Measurements from ENCODE around the gene SMIM45.

SMIM45 gene

DNA sequence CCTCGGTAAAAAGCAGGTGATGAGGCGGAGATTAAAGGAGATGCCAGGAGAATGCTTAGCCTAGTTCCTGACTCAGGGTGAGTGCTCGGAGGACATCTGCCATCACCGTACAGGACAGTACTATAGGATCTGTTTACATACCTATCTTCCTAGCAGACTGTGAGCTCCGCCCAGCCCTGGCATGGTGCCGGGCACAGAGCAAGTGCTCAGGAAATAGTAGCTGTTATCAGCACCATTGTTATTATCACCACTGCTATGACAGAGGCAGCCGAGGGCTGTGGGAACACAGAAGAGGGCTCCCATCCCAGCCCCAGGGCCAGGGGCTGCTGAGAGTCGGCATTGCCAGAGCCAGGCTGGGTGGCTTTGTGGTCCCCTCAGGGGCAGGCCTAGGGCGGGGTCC is 16.7 kb downstream of the SMIM45 start:
- TF ChIP-seq, protein P1, sequence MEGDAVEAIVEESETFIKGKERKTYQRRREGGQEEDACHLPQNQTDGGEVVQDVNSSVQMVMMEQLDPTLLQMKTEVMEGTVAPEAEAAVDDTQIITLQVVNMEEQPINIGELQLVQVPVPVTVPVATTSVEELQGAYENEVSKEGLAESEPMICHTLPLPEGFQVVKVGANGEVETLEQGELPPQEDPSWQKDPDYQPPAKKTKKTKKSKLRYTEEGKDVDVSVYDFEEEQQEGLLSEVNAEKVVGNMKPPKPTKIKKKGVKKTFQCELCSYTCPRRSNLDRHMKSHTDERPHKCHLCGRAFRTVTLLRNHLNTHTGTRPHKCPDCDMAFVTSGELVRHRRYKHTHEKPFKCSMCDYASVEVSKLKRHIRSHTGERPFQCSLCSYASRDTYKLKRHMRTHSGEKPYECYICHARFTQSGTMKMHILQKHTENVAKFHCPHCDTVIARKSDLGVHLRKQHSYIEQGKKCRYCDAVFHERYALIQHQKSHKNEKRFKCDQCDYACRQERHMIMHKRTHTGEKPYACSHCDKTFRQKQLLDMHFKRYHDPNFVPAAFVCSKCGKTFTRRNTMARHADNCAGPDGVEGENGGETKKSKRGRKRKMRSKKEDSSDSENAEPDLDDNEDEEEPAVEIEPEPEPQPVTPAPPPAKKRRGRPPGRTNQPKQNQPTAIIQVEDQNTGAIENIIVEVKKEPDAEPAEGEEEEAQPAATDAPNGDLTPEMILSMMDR (IDR thresholded peaks at IDR 0.05), result no peak
- TF ChIP-seq POLR2A (IDR thresholded peaks at IDR 0.05), result no peak
- intact Hi-C loops (cut with DNase I), result no loop called here
- DNase-seq, result no peak
- Histone ChIP-seq H3K4me1 (peaks cover 8% of the 10 kb centered on the region in 2 donors), H3K27me3 (no peaks in the 10 kb centered on the region), H3K9me3 (no peaks in the 10 kb centered on the region), H3K36me3 (no peaks in the 10 kb centered on the region), H3K27ac (no peak overlapping the region), H3K4me3 (replicated peaks in 1 of 3) (no peak overlapping the region)
- 62 to 63% methylated on average over 7 to 8 of the region's 9 CpGs for WGBS, 2 donors

DNA sequence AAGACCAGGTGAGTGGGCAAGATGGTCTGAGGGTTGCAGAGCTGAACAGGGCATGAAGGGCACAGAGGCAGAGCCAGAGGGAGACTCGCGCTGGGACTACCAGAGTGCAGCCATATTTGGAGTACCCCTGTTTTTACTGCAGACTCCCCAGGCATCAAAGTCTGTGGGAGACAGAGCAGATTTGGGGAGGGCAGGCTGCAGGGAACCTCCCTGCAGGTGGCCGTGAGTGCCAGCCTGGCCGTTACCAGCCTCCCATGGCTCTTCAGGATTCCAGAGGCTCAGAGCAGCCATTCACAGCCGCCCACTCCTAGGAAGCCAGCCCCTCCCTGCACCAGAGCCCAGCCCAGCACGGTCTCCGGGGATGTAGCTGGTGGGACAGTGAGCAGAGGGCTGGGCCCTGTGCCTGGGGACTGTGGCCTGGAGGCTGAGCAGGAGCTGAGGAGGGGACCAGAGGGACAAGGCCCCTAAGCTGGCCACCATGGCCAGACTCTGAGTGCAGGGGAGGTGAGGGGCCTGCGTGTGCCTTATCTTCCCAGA is 17.2 kb downstream of the SMIM45 start, which contains the start of gene SEPTIN3:
TSS of gene SEPTIN3 (plus strand) at position 334 of the 537 bp plus-strand sequence. CDS start 2,050 bp downstream, outside the sequence.
- no peak within 1 kb of the TSS for H3K4me3 ChIP-seq (replicated peaks in 1 of 3)
- H3K9me3 ChIP-seq, result no peaks in the 10 kb centered on the region
- DNase-seq, result no peak
- H3K27me3 ChIP-seq, result no peaks in the 10 kb centered on the region
- TF ChIP-seq, protein P1 (IDR thresholded peaks at IDR 0.05), result no peak
- no peak for TF ChIP-seq POLR2A (IDR thresholded peaks at IDR 0.05)
- 54 to 78% methylated on average over 3 to 8 of the region's 8 CpGs for WGBS, 2 donors
- H3K27ac ChIP-seq, result no peak within 1 kb of the TSS
- intact Hi-C loops (cut with DNase I), result no loop called here
- peaks cover 2 to 4% of the 10 kb centered on the region in 2 donors for H3K4me1 ChIP-seq
- no peaks in the 10 kb centered on the region for H3K36me3 ChIP-seq

DNA sequence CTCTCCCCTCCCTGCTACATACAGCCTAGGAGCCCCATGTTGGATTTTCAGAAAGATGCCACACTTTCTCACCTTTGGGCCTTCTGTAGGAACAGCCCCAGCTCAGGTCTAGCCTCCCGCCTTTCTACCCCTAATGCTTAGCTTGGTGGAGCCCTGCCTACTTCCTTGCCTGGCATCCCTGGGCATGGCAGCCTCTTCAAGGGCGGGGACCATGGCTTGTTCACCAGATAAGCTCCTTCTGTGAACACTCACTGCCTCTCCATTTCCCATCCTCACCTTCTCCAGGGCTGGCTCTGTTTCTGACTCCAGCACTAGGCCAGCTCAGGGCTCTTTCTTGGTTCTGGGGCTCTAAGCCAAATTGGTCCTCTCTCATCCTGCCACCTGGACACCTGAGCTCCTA is 18.7 kb downstream of the SMIM45 start:
- no peaks in the 10 kb centered on the region for H3K27me3 ChIP-seq
- 86 to 96% methylated on average over 2 of the region's 2 CpGs for WGBS, 2 donors
- intact Hi-C loops (cut with DNase I), result no loop called here
- no peak for DNase-seq
- no peak overlapping the region for H3K27ac ChIP-seq
- H3K4me3 ChIP-seq (replicated peaks in 1 of 3), result no peak overlapping the region
- peaks cover 0 to 3% of the 10 kb centered on the region in 2 donors for H3K4me1 ChIP-seq
- no peak for TF ChIP-seq POLR2A (IDR thresholded peaks at IDR 0.05)
- TF ChIP-seq, protein P1 (IDR thresholded peaks at IDR 0.05), result no peak
- H3K36me3 ChIP-seq, result no peaks in the 10 kb centered on the region
- H3K9me3 ChIP-seq, result no peaks in the 10 kb centered on the region

DNA sequence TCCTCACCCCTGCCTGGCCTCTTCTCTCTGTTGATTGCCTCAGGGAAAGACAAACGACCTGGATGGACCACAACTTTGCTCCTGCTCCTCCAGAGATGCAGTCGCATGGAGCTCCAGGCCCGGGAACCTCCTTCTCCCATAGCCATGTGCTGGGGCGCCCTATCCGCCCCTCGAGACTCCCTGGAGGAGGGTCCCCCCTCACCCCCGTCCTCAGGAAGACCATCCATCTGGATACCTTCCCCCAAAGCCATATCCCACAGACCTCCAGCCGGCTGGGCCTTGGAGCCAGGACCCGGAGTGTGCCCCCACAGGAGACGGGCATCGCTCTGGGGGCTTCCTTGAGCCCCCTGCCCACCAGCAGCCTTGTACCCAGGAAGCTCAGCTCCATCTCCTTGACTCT is 19.5 kb downstream of the SMIM45 start:
- Histone ChIP-seq H3K27me3 (no peaks in the 10 kb centered on the region), H3K4me3 (replicated peaks in 1 of 3) (no peak overlapping the region), H3K36me3 (no peaks in the 10 kb centered on the region), H3K27ac (no peak overlapping the region), H3K9me3 (no peaks in the 10 kb centered on the region), H3K4me1 (peaks cover 0 to 7% of the 10 kb centered on the region in 2 donors)
- intact Hi-C loops (cut with DNase I), result no loop called here
- WGBS, 2 donors, result 90 to 93% methylated on average over 10 to 11 of the region's 11 CpGs
- TF ChIP-seq, protein P1 (IDR thresholded peaks at IDR 0.05), result no peak
- no peak for TF ChIP-seq POLR2A (IDR thresholded peaks at IDR 0.05)
- no peak for DNase-seq

DNA sequence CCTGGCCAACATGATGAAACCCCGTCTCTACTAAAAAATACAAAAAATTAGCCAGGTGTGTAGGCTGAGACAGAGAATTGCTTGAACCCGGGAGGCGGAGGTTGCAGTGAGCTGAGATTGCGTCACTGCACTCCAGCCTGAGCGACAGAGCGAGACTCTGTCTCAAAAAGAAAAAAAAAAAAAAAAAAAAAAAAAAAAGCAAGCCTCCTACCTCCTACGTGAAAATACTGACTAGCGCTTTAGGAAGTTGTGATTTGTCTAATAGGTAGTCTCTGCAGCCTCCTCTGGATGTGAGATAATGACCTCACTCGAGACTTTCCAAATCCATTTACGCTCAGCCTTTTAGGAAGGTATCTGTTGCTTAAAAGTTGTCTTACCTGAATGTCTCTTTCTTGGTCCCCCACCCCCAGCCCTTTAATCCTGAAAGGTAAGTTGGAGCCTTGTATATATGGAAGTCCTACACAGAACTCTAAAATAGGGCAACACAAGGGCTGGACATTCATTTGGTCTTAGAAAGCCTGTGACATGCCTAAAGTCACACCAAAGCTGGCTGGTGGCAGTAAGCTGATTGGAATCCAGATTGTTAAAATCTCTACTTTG is 22.8 kb downstream of the SMIM45 start:
- no peaks in the 10 kb centered on the region for H3K36me3 ChIP-seq
- H3K4me3 ChIP-seq (replicated peaks in 1 of 3), result no peak overlapping the region
- no peak for TF ChIP-seq POLR2A (IDR thresholded peaks at IDR 0.05)
- TF ChIP-seq, protein P1 (IDR thresholded peaks at IDR 0.05), result no peak
- peak; percentile 65 to 71 for DNase-seq
- 29 to 42% methylated on average over 10 of the region's 10 CpGs for WGBS, 2 donors
- H3K4me1 ChIP-seq, result peaks cover 0 to 13% of the 10 kb centered on the region in 2 donors
- no peak overlapping the region for H3K27ac ChIP-seq
- no peaks in the 10 kb centered on the region for H3K9me3 ChIP-seq
- intact Hi-C loops (cut with DNase I), result no loop called here
- no peaks in the 10 kb centered on the region for H3K27me3 ChIP-seq
